Stomach (tissue), 9 donors: Measurements from ENCODE around the gene ABTB2. TPM values are rescaled to one million over a fixed set of nuclear protein-coding genes. Genes with fewer than 3 reads are reported as not detected.

Experiments used
- DNase-seq, 2 donors: peaks; one replicate each; pipeline versions ENCODE4 v3.0.0 to v3.0.0-alpha.2; 2013 to 2019
- H3K27ac ChIP-seq, 5 donors: fragments of 200-600 bp in 4 of 5; sonication (generic) in 4 of 5; one replicate each; pipeline ENCODE4 v1.5.1; 2013 to 2019; ENCODE audit warnings: mild to moderate bottlenecking in 1 of 5, moderate library complexity in 1 of 5
- H3K27me3 ChIP-seq, 3 donors: fragments of 200-600 bp; sonication (generic); one replicate each; pipeline ENCODE4 v1.5.1; 2017 to 2019; ENCODE audit warnings: mixed run types in 1 of 3
- H3K36me3 ChIP-seq, 4 donors: fragments of 200-600 bp; sonication (generic); 1 replicate in 3 of 4; 2 replicates in 1 of 4; pipeline ENCODE4 v1.5.1; 2016 to 2019
- H3K4me1 ChIP-seq, 4 donors: fragments of 200-600 bp; sonication (generic); one replicate each; pipeline ENCODE4 v1.5.1; 2016 to 2019
- H3K4me3 ChIP-seq, 4 donors: fragments of 200-600 bp; sonication (generic) in 3 of 4; one replicate each; pipeline ENCODE4 v1.5.1; 2016 to 2019; ENCODE audit warnings: mild to moderate bottlenecking in 1 of 4
- H3K9me3 ChIP-seq, 4 donors: fragments of 200-600 bp; sonication (generic); one replicate each; pipeline ENCODE4 v1.5.1; 2016 to 2019
- EP300 ChIP-seq: sonication (generic); formaldehyde crosslinking; IDR thresholded peaks from one replicate; pipeline ENCODE4 v1.6.1; 2017; ENCODE audit warnings: antibody characterized with exemption
- POLR2A ChIP-seq, 4 donors: fragments of 450-650 bp; IDR thresholded peaks; one replicate each; pipeline ENCODE4 v1.6.1; 2016; ENCODE audit warnings: antibody characterized with exemption in 4 of 4, control low read depth in 2 of 4, mild to moderate bottlenecking in 1 of 4, moderate library complexity in 1 of 4
- POLR2AphosphoS5 ChIP-seq, 3 donors: sonication (generic); formaldehyde crosslinking; IDR thresholded peaks; one replicate each; pipeline ENCODE4 v1.6.1; 2016; ENCODE audit warnings: antibody characterized with exemption in 3 of 3
- WGBS, 5 donors: extraction: QIAGEN DNeasy Blood & Tissue Kit in 3 of 5; methylation state at CpG; one replicate each; pipeline versions ENCODE4 v1.1.5 to v1.1.7; 2013 to 2018; 5-methylcytosine and 5-hydroxymethylcytosine counted together
- intact Hi-C: fragments of 100-400 bp; cut with DNase I; formaldehyde crosslinking; loops from one replicate; pipeline ENCODE4 v1.15.1; 2023; ENCODE audit warnings: low total_unique reads
- polyA plus RNA-seq, 3 donors: library from polyadenylated mRNA; stranded (reverse); fragments of 200-250 nt; gene quantifications; one replicate each; pipeline ENCODE4 v1.2.3, GENCODE V29; 2013
- total RNA-seq, 5 donors: library from RNA; depleted of rRNA; stranded (reverse); fragments of >200 nt; gene quantifications; one replicate each; pipeline versions ENCODE4 v1.1.0 to v1.2.3, GENCODE V29; 2014 to 2016
- TF ChIP-seq, protein P1 (sequence below), 7 experiments: fragments of 450-650 bp in 4 of 7; fragments of 200-600 bp in 3 of 7; sonication (generic) in 3 of 7; IDR thresholded peaks; one replicate each; pipeline ENCODE4 v1.5.1; 2016 to 2019; ENCODE audit warnings: antibody characterized with exemption in 7 of 7, control low read depth in 2 of 7, mild to moderate bottlenecking in 1 of 7
- donor health status: healthy with polysubstance abuse.
- donor health status: Bipolar disorder and iron deficiency.
- donor health status: healthy.

The ABTB2 gene
- total and polyA plus RNA-seq, 8 donors = 0.58 to 12.7 (median 2.2) TPM

DNA sequence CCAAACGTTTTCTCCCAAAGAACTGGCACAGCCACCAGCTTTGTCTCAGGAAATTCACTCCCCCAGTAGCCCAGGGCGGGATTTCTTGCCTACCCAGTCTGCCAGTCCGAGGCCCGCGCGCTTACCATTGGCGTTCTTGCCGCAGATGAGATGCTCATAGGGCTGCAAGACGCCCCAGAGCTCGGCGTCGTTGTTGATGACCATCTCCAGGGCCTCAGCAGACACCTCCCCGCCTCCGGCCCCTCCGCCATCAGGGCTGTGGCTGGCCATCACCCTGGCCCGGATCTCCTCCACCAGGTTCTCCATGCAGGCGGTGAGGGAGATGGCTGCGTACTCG is 1.3 kb downstream of the ABTB2 start:
- Histone ChIP-seq H3K4me3 (peak overlapping the region; percentile 61 to 71 (median 62)), H3K36me3 (no peaks in the 10 kb centered on the region), H3K27ac (peak overlapping the region in 3 of 5 donors; percentile 80 to 87 (median 83)), H3K9me3 (no peaks in the 10 kb centered on the region), H3K4me1 (peaks cover 19 to 52% (median 41%) of the 10 kb centered on the region in 4 donors), H3K27me3 (peaks cover 0 to 37% (median 11%) of the 10 kb centered on the region in 3 donors)
- intact Hi-C loops = no loop called here
- DNase-seq = peak in 1 of 2 donors; percentile 59
- 5 to 8% (median 7%) methylated on average over 13 to 19 of the region's 19 CpGs for WGBS, 5 donors
- TF ChIP-seq POLR2AphosphoS5 (IDR thresholded peaks at IDR 0.05) (no peak), POLR2A (IDR thresholded peaks at IDR 0.05) (no peak), EP300 (no peak)
- TF ChIP-seq, protein P1, sequence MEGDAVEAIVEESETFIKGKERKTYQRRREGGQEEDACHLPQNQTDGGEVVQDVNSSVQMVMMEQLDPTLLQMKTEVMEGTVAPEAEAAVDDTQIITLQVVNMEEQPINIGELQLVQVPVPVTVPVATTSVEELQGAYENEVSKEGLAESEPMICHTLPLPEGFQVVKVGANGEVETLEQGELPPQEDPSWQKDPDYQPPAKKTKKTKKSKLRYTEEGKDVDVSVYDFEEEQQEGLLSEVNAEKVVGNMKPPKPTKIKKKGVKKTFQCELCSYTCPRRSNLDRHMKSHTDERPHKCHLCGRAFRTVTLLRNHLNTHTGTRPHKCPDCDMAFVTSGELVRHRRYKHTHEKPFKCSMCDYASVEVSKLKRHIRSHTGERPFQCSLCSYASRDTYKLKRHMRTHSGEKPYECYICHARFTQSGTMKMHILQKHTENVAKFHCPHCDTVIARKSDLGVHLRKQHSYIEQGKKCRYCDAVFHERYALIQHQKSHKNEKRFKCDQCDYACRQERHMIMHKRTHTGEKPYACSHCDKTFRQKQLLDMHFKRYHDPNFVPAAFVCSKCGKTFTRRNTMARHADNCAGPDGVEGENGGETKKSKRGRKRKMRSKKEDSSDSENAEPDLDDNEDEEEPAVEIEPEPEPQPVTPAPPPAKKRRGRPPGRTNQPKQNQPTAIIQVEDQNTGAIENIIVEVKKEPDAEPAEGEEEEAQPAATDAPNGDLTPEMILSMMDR (IDR thresholded peaks at IDR 0.05) = no peak

DNA sequence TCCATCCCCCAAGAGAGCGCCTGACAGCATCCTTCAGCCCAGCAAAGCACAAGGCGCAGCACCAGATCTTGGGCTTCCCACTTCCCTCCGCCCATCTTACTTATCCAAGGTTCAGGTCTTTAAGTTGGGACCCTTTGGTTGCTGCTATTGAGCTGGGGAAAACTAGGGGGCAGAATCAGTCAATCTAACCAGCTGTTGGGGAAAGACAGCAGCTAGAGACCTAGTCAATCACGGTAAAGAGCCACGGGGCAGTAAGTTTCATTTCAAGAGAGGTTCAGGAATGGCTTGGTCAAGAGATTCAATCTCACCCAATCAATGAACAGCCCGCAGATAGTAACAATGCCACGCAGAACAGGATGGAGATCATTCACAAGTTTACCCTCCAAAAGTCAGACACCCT is 1.7 kb downstream of the ABTB2 start:
- intact Hi-C loops = no loop called here
- peak overlapping the region; percentile 61 to 71 (median 62) for H3K4me3 ChIP-seq
- H3K9me3 ChIP-seq = no peaks in the 10 kb centered on the region
- TF ChIP-seq, protein P1 (IDR thresholded peaks at IDR 0.05) = no peak
- no peak for TF ChIP-seq EP300
- no peak for TF ChIP-seq POLR2AphosphoS5 (IDR thresholded peaks at IDR 0.05)
- H3K27ac ChIP-seq = no peak overlapping the region
- H3K27me3 ChIP-seq = peaks cover 0 to 37% (median 11%) of the 10 kb centered on the region in 3 donors
- no peak for DNase-seq
- 37 to 45% (median 43%) methylated on average over 7 of the region's 7 CpGs for WGBS, 5 donors
- H3K4me1 ChIP-seq = peaks cover 19 to 52% (median 41%) of the 10 kb centered on the region in 4 donors
- no peaks in the 10 kb centered on the region for H3K36me3 ChIP-seq

DNA sequence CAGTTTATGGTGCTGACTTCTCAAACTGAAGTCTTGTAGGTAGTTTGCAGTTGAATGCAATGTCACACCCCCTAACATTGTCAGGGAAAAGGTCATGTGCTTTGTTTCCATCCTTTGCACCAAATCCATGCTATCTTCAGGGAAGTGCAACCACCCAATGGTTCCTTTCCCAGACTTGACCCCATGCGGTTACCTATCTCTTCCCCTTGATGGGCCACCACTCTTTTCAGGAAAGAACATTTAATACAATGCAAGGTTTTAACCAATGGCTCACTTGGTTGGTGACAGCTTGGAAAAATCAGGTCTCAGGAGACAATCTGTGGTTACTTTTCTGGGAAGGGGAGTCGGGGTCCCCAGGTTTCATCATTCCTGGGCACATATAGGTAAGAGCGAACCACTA is 2.1 kb downstream of the ABTB2 start:
- no peak for DNase-seq
- H3K9me3 ChIP-seq = no peaks in the 10 kb centered on the region
- H3K36me3 ChIP-seq = no peaks in the 10 kb centered on the region
- H3K4me1 ChIP-seq = peaks cover 19 to 52% (median 41%) of the 10 kb centered on the region in 4 donors
- no peak for TF ChIP-seq EP300
- TF ChIP-seq POLR2A (IDR thresholded peaks at IDR 0.05) = no peak
- no peak for TF ChIP-seq POLR2AphosphoS5 (IDR thresholded peaks at IDR 0.05)
- TF ChIP-seq, protein P1 (IDR thresholded peaks at IDR 0.05) = no peak
- WGBS, 5 donors = 74 to 90% (median 84%) methylated on average over 3 of the region's 3 CpGs
- H3K27ac ChIP-seq = no peak overlapping the region
- H3K27me3 ChIP-seq = peaks cover 0 to 37% (median 11%) of the 10 kb centered on the region in 3 donors
- intact Hi-C loops = no loop called here
- peak overlapping the region; percentile 61 to 71 (median 62) for H3K4me3 ChIP-seq

DNA sequence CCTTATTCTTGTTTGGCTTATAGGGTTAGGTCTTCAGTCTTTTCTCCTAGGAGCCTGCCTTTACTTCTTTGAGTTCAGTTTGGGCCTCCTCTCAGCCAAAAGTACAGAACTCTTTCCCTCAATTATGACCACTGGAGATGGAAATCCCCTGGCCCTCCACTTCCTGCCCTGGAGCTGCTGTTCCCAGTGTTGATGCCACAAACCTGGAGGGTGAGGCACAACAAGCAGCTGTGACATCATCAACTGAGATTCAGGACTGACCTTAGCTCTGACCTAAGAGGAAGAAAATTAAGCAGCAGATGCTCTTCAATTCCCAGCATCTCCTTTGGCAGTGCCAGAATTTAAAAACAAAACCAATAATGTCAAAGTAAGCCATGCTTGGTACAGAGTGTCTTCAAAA is 3.0 kb downstream of the ABTB2 start:
- Histone ChIP-seq H3K36me3 (no peaks in the 10 kb centered on the region), H3K4me3 (no peak overlapping the region), H3K4me1 (peaks cover 19 to 52% (median 41%) of the 10 kb centered on the region in 4 donors), H3K27me3 (peaks cover 0 to 37% (median 11%) of the 10 kb centered on the region in 3 donors), H3K27ac (no peak overlapping the region), H3K9me3 (no peaks in the 10 kb centered on the region)
- no peak for DNase-seq
- TF ChIP-seq, protein P1 (IDR thresholded peaks at IDR 0.05) = no peak
- TF ChIP-seq POLR2AphosphoS5 (IDR thresholded peaks at IDR 0.05) = no peak
- intact Hi-C loops = no loop called here
